ENCODE measurements around the gene EIF1.

EIF1 gene

DNA sequence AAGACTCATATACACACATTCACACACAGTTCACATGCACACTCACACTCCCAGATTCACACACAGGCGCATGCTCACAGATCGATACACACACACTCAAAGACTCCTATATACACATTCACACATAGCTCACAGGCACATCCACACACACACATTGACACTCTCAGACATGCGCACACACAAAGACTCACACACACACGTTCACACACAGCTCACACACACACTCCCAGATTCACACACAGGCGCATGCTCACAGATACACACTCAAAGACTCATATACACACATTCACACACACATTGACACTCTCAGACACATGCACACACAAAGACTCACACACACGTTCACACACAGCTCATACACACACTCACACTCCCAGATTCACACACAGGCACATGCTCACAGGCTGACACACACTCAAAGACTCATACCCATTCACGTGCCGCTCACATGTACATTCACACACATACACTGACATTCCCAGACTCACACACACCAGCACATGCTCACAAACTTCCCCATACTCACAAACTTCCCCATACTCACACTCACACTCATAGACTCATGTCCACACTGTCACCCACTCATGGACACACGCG is 38.7 kb upstream of the EIF1 start:
- no peak for DNase-seq
- no peaks in the 10 kb centered on the region for H3K9me3 ChIP-seq (ENCODE audit: control insufficient read depth, low read length)
- H3K4me3 ChIP-seq (ENCODE audit: insufficient read depth, low read depth, low read length, poor library complexity, severe bottlenecking) = no peak overlapping the region
- H3K27ac ChIP-seq (ENCODE audit: insufficient read depth, low read length, poor library complexity, severe bottlenecking) = no peak overlapping the region
- H3K36me3 ChIP-seq (ENCODE audit: control insufficient read depth, insufficient read depth, low read length) = no peaks in the 10 kb centered on the region
- no peaks in the 10 kb centered on the region for H3K27me3 ChIP-seq (replicated peaks; ENCODE audit: control insufficient read depth, insufficient read depth, low read length, poor library complexity, severe bottlenecking)
- peaks cover 14% of the 10 kb centered on the region for H3K4me1 ChIP-seq (ENCODE audit: control insufficient read depth, insufficient read depth, low read length, poor library complexity, severe bottlenecking)

DNA sequence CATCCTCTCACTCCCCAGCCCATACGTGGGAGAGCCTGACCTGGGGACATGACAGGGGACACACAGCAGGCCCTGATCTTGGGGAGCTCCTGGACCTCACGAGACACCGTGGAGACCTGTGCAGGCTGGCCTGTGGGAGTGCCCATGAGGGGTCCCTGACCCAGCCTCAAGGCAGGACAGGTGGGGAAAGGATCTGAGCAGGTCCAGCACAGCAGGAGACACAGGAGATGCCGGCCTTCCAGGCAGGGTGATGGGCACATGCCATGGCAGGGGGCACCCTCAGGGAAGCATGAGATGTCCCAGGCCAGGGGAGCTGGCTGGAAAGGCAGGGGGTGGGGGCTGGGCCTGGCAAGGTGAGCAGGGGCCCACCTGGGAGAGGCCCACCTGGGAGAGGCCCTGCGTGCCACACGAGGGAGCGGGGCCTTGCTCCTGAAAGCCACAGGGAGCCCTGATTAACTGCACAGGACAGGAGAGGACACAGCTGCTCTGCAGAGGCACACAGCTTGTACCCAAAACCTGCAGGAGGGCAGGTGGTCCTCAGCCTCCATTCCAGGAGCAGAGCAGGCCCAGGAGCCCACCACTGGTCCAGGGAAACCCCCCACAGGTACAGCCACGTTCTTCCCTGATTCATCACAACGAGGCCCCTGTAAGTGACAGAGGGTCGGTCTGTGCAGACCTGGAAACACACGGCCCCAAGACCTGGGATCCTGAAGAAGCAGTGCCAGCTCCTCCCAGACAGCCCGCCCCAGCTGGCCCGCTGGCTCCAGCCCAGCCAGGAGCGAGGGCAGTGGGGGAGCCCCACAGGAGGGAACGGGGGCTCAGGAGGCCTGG is 37.7 kb upstream of the EIF1 start:
- no peak overlapping the region for H3K27ac ChIP-seq (ENCODE audit: insufficient read depth, low read length, poor library complexity, severe bottlenecking)
- H3K9me3 ChIP-seq (ENCODE audit: control insufficient read depth, low read length) = no peaks in the 10 kb centered on the region
- no peaks in the 10 kb centered on the region for H3K36me3 ChIP-seq (ENCODE audit: control insufficient read depth, insufficient read depth, low read length)
- H3K4me1 ChIP-seq (ENCODE audit: control insufficient read depth, insufficient read depth, low read length, poor library complexity, severe bottlenecking) = peaks cover 14% of the 10 kb centered on the region
- H3K4me3 ChIP-seq (ENCODE audit: insufficient read depth, low read depth, low read length, poor library complexity, severe bottlenecking) = no peak overlapping the region
- DNase-seq = no peak
- no peaks in the 10 kb centered on the region for H3K27me3 ChIP-seq (replicated peaks; ENCODE audit: control insufficient read depth, insufficient read depth, low read length, poor library complexity, severe bottlenecking)

DNA sequence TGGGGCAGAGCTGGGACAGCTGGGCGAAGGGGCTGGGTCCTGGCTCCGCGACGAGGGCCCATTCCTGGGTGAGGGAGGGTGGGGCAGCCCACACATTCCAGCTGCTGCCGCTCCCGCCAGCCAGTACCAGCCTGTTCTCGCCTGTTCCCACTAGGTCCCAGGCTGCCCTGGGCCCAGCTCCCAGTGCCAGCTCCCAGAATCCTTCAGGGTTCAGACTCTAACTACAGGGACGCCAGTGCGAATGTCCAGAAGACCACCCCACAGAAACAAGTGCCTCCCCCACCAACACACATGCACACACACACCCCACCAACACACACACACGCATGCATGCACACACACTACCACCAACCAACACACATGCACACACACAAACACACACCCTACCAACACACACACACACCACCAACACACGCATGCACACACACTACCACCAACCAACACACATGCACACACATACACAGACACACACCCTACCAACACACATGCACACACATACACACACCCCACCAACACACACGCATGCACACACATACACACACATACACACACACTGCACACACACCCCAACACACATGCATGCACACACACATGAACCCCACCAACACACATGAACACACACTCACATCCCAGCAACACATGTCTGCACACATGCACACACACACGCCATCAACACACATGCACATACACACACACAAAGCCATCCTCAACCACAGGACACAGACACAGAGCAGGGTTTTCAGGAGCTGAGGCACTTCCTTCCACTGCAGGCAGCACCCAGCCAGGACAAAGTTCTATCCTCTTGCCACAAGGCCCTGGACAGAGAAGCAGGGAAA is 36.8 kb upstream of the EIF1 start:
- DNase-seq = no peak
- Histone ChIP-seq H3K27me3 (replicated peaks; ENCODE audit: control insufficient read depth, insufficient read depth, low read length, poor library complexity, severe bottlenecking) (no peaks in the 10 kb centered on the region), H3K36me3 (ENCODE audit: control insufficient read depth, insufficient read depth, low read length) (no peaks in the 10 kb centered on the region), H3K4me1 (ENCODE audit: control insufficient read depth, insufficient read depth, low read length, poor library complexity, severe bottlenecking) (peaks cover 14% of the 10 kb centered on the region), H3K4me3 (ENCODE audit: insufficient read depth, low read depth, low read length, poor library complexity, severe bottlenecking) (no peak overlapping the region), H3K27ac (ENCODE audit: insufficient read depth, low read length, poor library complexity, severe bottlenecking) (no peak overlapping the region), H3K9me3 (ENCODE audit: control insufficient read depth, low read length) (no peaks in the 10 kb centered on the region)

DNA sequence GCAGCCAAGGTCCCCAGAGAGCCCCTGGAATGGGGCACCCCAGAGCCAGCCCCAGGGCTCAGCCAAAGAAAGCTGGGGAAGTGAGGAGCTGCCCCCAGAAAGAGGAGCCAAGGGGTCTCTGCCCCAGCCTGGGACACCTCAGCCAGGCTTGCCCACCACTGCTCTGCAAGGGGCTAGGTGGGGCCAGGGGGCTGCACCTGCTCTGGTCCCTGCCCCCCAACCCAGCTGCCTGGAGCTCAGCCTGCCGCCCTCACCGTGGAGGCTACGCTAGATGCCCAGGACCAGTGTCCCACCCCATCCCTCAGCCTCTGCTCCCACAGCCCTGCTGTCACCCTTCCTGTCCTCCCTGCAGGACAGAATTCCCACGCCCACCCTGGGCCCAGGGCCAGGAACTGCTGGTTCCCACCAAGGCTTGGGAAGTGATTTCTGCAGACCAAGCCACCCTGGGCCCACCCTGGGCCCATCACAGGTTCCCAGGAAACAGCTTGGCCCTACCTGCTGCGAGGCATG is 36.2 kb upstream of the EIF1 start:
- Histone ChIP-seq H3K9me3 (ENCODE audit: control insufficient read depth, low read length) (no peaks in the 10 kb centered on the region), H3K27ac (ENCODE audit: insufficient read depth, low read length, poor library complexity, severe bottlenecking) (no peak overlapping the region), H3K27me3 (replicated peaks; ENCODE audit: control insufficient read depth, insufficient read depth, low read length, poor library complexity, severe bottlenecking) (no peaks in the 10 kb centered on the region), H3K4me3 (ENCODE audit: insufficient read depth, low read depth, low read length, poor library complexity, severe bottlenecking) (no peak overlapping the region), H3K36me3 (ENCODE audit: control insufficient read depth, insufficient read depth, low read length) (no peaks in the 10 kb centered on the region), H3K4me1 (ENCODE audit: control insufficient read depth, insufficient read depth, low read length, poor library complexity, severe bottlenecking) (peaks cover 13% of the 10 kb centered on the region)
- no peak for DNase-seq

DNA sequence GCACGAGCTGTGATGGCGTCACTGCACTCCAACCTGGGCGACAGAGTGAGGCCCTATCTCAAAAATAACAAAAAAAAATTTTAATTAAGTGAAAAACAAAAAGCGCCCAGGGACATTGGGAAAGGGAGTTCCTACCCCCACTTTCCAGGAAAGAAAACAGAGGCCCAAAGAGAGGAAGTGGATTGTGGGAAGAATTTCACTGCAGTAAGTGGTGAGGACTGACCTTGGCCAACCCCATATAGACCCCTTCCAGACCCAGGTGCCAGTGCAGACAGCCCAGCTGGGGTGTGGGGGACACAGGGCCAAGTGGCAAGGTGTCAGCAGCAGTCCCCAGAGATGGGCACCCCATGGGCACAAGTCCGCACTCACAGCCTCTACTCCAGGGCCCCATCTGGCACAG is 35.3 kb upstream of the EIF1 start:
- Histone ChIP-seq H3K9me3 (ENCODE audit: control insufficient read depth, low read length) (no peaks in the 10 kb centered on the region), H3K27me3 (replicated peaks; ENCODE audit: control insufficient read depth, insufficient read depth, low read length, poor library complexity, severe bottlenecking) (no peaks in the 10 kb centered on the region), H3K36me3 (ENCODE audit: control insufficient read depth, insufficient read depth, low read length) (no peaks in the 10 kb centered on the region), H3K4me1 (ENCODE audit: control insufficient read depth, insufficient read depth, low read length, poor library complexity, severe bottlenecking) (peaks cover 4% of the 10 kb centered on the region), H3K4me3 (ENCODE audit: insufficient read depth, low read depth, low read length, poor library complexity, severe bottlenecking) (no peak overlapping the region), H3K27ac (ENCODE audit: insufficient read depth, low read length, poor library complexity, severe bottlenecking) (no peak overlapping the region)
- DNase-seq = no peak

DNA sequence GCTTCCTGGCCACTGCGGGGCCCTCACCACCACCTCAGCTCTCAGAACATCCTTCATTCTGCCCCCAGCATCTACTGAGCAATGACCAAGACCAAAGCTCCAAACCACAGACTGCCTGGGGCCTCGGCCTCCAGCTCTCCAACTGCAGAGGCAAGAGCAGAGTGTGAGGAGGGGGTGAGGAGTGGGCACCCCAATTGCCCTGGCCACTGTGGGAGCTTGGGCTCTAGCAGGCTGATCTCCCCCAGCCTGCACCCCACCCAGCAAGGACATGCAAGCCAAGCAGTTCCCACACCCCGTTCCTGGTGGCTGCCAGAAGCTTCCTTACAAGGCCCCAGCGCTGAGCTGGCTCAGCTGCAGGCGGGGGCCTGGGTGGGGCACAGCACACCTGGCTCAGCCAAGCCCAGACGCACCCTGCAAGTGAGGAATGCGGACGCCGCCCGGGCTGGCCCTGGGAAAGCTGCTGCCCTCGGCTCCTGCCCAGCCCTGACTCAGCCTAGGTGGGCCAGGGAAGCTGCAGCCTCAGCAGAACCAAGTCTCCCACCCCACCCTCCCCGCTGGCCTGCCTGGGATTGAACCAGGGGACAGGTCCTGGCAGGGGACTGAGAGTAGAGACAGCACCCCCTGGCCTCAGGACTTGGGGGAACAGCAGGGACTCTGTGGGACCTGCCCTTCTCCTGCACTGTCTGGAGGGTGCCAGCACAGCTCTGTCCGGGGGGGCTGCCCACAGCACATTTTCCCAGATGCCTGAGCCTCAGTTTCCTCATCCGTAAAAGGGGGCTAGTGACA is 34.6 kb upstream of the EIF1 start:
- no peak for DNase-seq
- Histone ChIP-seq H3K4me1 (ENCODE audit: control insufficient read depth, insufficient read depth, low read length, poor library complexity, severe bottlenecking) (no peaks in the 10 kb centered on the region), H3K9me3 (ENCODE audit: control insufficient read depth, low read length) (no peaks in the 10 kb centered on the region), H3K36me3 (ENCODE audit: control insufficient read depth, insufficient read depth, low read length) (no peaks in the 10 kb centered on the region), H3K27ac (ENCODE audit: insufficient read depth, low read length, poor library complexity, severe bottlenecking) (no peak overlapping the region), H3K4me3 (ENCODE audit: insufficient read depth, low read depth, low read length, poor library complexity, severe bottlenecking) (no peak overlapping the region), H3K27me3 (replicated peaks; ENCODE audit: control insufficient read depth, insufficient read depth, low read length, poor library complexity, severe bottlenecking) (no peaks in the 10 kb centered on the region)

DNA sequence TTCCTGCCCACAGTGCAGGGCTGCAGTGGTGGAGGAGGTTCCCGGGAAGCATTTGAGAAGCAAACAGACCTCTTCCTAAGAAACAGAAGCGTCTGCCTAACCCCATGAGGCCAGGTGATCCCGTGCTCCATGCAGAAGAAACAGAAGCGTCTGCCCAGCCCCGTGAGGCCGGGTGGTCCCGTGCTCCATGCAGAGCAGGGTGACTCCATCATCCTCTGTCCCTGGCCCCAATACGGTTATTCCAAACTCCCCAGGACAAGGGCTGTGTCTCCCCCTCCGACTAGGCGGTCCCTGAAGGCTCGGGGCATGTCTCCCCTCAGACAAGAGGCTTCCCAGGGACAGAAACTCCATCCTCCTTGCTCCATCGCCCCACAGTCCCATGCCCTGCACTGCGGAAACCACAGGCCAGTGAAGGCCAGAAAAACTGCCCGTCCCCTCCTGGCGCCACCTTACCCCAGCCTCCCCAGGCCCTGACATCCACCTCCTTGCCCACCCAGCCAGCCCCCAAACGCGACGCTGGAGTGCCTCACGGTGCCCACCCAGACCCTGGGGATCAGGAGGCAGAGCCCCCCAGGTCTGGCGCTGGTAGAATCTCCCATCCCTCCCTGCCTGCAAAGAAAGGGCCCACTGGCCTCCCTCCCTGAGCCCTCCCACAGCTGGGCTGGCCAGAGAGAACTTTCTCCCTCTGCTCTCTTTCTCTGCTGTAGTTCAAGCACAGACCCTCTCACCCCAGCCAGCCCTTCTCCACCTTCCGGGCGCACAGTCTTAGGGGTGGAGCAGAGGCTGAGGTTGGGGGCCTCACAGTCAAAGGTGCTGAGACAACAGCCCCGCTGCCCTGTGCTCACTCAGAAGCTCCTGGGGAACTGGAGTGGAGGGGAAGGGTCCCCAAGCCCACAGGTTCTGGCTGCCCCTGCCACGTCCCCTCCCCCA is 33.7 kb upstream of the EIF1 start:
- no peaks in the 10 kb centered on the region for H3K9me3 ChIP-seq (ENCODE audit: control insufficient read depth, low read length)
- no peak for DNase-seq
- H3K4me3 ChIP-seq (ENCODE audit: insufficient read depth, low read depth, low read length, poor library complexity, severe bottlenecking) = no peak overlapping the region
- no peaks in the 10 kb centered on the region for H3K27me3 ChIP-seq (replicated peaks; ENCODE audit: control insufficient read depth, insufficient read depth, low read length, poor library complexity, severe bottlenecking)
- H3K4me1 ChIP-seq (ENCODE audit: control insufficient read depth, insufficient read depth, low read length, poor library complexity, severe bottlenecking) = no peaks in the 10 kb centered on the region
- H3K36me3 ChIP-seq (ENCODE audit: control insufficient read depth, insufficient read depth, low read length) = no peaks in the 10 kb centered on the region
- no peak overlapping the region for H3K27ac ChIP-seq (ENCODE audit: insufficient read depth, low read length, poor library complexity, severe bottlenecking)

DNA sequence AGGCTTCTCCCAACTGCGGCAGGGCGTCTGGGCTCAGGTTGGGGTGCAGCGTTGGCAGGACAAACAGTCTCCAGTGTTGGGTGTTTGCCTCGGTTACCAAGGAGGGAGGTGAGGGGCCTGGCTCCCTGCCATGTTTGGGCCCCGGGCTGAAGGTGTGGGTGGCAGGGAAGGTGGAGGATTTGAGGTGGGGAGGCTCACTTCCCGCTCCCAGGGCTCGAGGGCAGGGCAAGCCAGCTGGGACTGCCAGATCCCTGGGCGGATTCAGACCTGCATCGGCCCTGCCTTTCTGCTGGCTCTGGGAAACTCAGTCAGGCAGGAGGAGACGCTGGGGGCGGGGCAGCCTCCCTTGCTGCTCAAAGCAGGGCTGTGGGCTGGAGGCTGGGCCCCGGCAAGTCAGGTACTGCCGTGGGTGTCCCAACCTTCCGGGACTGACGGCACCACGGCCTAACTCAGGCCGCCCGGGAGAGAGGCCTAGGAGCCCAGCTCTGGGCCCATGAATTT is 33.0 kb upstream of the EIF1 start:
- Histone ChIP-seq H3K4me3 (ENCODE audit: insufficient read depth, low read depth, low read length, poor library complexity, severe bottlenecking) (no peak overlapping the region), H3K4me1 (ENCODE audit: control insufficient read depth, insufficient read depth, low read length, poor library complexity, severe bottlenecking) (no peaks in the 10 kb centered on the region), H3K27ac (ENCODE audit: insufficient read depth, low read length, poor library complexity, severe bottlenecking) (no peak overlapping the region), H3K9me3 (ENCODE audit: control insufficient read depth, low read length) (no peaks in the 10 kb centered on the region), H3K36me3 (ENCODE audit: control insufficient read depth, insufficient read depth, low read length) (no peaks in the 10 kb centered on the region), H3K27me3 (replicated peaks; ENCODE audit: control insufficient read depth, insufficient read depth, low read length, poor library complexity, severe bottlenecking) (no peaks in the 10 kb centered on the region)
- DNase-seq = no peak
